ENCODE data around the gene CHD3. TPM values are rescaled to one million over a fixed set of nuclear protein-coding genes. Genes with fewer than 3 reads are reported as not detected.

Gene CHD3
- total RNA-seq, 1 experiment from 2014 or later, result 27.9 TPM

DNA sequence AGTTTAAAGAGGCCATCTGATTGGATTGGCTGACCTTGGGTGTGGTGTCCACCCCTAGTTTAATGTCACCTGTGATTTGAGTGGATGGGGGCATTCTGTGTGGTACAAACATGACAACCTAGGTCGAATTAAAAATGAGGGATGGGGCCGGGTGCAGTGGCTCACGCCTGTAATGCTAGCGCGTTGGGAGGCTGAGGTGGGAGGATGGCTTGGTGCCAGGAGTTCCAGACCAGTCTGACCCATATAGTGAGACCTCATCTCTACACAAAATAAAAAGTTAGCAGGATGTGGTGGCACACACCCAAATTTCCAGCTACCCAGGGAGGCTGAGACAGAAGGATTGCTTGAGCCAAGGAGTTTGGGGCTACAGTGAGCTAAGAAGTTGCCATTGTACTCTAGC, 57.9 kb downstream of the CHD3 start:
- no peaks in the 10 kb centered on the region for H3K4me1 Mint-ChIP-seq (ENCODE audit: low read depth, unreplicated experiment)
- Histone ChIP-seq H3K4me3 (ENCODE audit: low read depth, low read length) (no peak overlapping the region), H3K36me3 (ENCODE audit: control insufficient read depth, insufficient read depth, low read length) (no peaks in the 10 kb centered on the region), H3K9me3 (no peaks in the 10 kb centered on the region), H3K27me3 (replicated peaks; ENCODE audit: control insufficient read depth, insufficient read depth, low read length) (no peaks in the 10 kb centered on the region), H3K4me1 (no peaks in the 10 kb centered on the region)
- H3K27ac Mint-ChIP-seq (ENCODE audit: unreplicated experiment), result no peak overlapping the region
- intact Hi-C loops (cut with micrococcal nuclease; ENCODE audit: unreplicated experiment), result no loop called here
- H3K27me3 Mint-ChIP-seq (ENCODE audit: insufficient read depth, unreplicated experiment), result no peaks in the 10 kb centered on the region
- TF ChIP-seq CTCF (IDR thresholded peaks at IDR 0.05; ENCODE audit: insufficient read depth in 1 of 2, low read depth in 1 of 2, low read length in 1 of 2, severe bottlenecking in 1 of 2, unreplicated experiment in 1 of 2), result no peak
- no peaks in the 10 kb centered on the region for H3K9me3 Mint-ChIP-seq (ENCODE audit: unreplicated experiment)
- no TSS peak for BruUV-seq (replicated peaks)
- DNase-seq, result no peak
- no peak overlapping the region for H3K4me3 Mint-ChIP-seq (ENCODE audit: unreplicated experiment)
- peaks cover 38% of the 10 kb centered on the region for H3K36me3 Mint-ChIP-seq (ENCODE audit: insufficient read depth, unreplicated experiment)
- CTCF ChIA-PET, result no interaction called here
- POLR2A ChIA-PET, result interaction anchor here (0.6 kb wide), 1 partner anchor 112 kb away, joined by 3 read pairs; no protein-coding TSS in a partner anchor

GRCh38 chr17:7947651-7948050, 59.1 kb downstream of the CHD3 start:
- Mint-ChIP-seq H3K36me3 (ENCODE audit: insufficient read depth, unreplicated experiment) (peaks cover 38% of the 10 kb centered on the region), H3K27ac (ENCODE audit: unreplicated experiment) (no peak overlapping the region), H3K9me3 (ENCODE audit: unreplicated experiment) (no peaks in the 10 kb centered on the region), H3K4me1 (ENCODE audit: low read depth, unreplicated experiment) (no peaks in the 10 kb centered on the region), H3K27me3 (ENCODE audit: insufficient read depth, unreplicated experiment) (no peaks in the 10 kb centered on the region), H3K4me3 (ENCODE audit: unreplicated experiment) (no peak overlapping the region)
- CTCF ChIA-PET, result no interaction called here
- TF ChIP-seq CTCF (IDR thresholded peaks at IDR 0.05; ENCODE audit: insufficient read depth in 1 of 2, low read depth in 1 of 2, low read length in 1 of 2, severe bottlenecking in 1 of 2, unreplicated experiment in 1 of 2), result no peak
- no peaks in the 10 kb centered on the region for H3K36me3 ChIP-seq (ENCODE audit: control insufficient read depth, insufficient read depth, low read length)
- intact Hi-C loops (cut with micrococcal nuclease; ENCODE audit: unreplicated experiment), result no loop called here
- no peaks in the 10 kb centered on the region for H3K9me3 ChIP-seq
- no peak for DNase-seq
- no peaks in the 10 kb centered on the region for H3K4me1 ChIP-seq
- no TSS peak for BruUV-seq (replicated peaks)
- H3K4me3 ChIP-seq (ENCODE audit: low read depth, low read length), result no peak overlapping the region
- POLR2A ChIA-PET, result no interaction called here
- no peaks in the 10 kb centered on the region for H3K27me3 ChIP-seq (replicated peaks; ENCODE audit: control insufficient read depth, insufficient read depth, low read length)

DNA sequence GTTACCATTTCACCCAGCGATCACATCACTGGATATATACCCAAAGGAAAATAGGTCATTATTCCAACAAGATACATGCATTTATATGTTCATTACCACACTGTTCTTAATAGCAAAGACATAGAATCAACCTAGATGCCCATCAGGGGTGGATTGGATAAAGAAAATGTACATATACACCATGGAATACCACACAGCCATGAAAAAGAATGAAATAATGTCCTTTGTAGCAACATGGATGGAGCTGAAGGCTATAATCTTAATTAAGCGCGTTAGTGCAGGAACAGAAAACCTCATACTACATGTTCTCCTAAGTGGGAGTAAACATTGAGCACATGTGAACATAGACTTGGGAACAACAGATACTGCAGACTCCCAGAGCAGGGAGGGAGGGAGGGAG, 62.0 kb downstream of the CHD3 start:
- Histone ChIP-seq H3K4me1 (no peaks in the 10 kb centered on the region), H3K27me3 (replicated peaks; ENCODE audit: control insufficient read depth, insufficient read depth, low read length) (no peaks in the 10 kb centered on the region), H3K4me3 (ENCODE audit: low read depth, low read length) (no peak overlapping the region), H3K36me3 (ENCODE audit: control insufficient read depth, insufficient read depth, low read length) (no peaks in the 10 kb centered on the region), H3K9me3 (no peaks in the 10 kb centered on the region)
- BruUV-seq (replicated peaks), result no TSS peak
- CTCF ChIA-PET, result no interaction called here
- H3K4me1 Mint-ChIP-seq (ENCODE audit: low read depth, unreplicated experiment), result no peaks in the 10 kb centered on the region
- H3K27me3 Mint-ChIP-seq (ENCODE audit: insufficient read depth, unreplicated experiment), result no peaks in the 10 kb centered on the region
- no peak for DNase-seq
- no peaks in the 10 kb centered on the region for H3K9me3 Mint-ChIP-seq (ENCODE audit: unreplicated experiment)
- intact Hi-C loops (cut with micrococcal nuclease; ENCODE audit: unreplicated experiment), result no loop called here
- no peak overlapping the region for H3K4me3 Mint-ChIP-seq (ENCODE audit: unreplicated experiment)
- H3K27ac Mint-ChIP-seq (ENCODE audit: unreplicated experiment), result no peak overlapping the region
- H3K36me3 Mint-ChIP-seq (ENCODE audit: insufficient read depth, unreplicated experiment), result peaks cover 20% of the 10 kb centered on the region
- no peak for TF ChIP-seq CTCF (IDR thresholded peaks at IDR 0.05; ENCODE audit: insufficient read depth in 1 of 2, low read depth in 1 of 2, low read length in 1 of 2, severe bottlenecking in 1 of 2, unreplicated experiment in 1 of 2)
- POLR2A ChIA-PET, result no interaction called here

All from Caco-2 (cell line).